Kidney capillary endothelial cell (primary cell): ENCODE data around the gene CASP2.
"Not testable (repeated sequence)": the region's sequence is repeated elsewhere in the genome, so short reads cannot be mapped to it uniquely, and the experiment has no call there.

ENCODE experiments used
- DNase-seq: peaks from one replicate; pipeline ENCODE4 v3.0.0-alpha.2; 2018; ENCODE audit warnings: low spot score

Gene CASP2

DNA sequence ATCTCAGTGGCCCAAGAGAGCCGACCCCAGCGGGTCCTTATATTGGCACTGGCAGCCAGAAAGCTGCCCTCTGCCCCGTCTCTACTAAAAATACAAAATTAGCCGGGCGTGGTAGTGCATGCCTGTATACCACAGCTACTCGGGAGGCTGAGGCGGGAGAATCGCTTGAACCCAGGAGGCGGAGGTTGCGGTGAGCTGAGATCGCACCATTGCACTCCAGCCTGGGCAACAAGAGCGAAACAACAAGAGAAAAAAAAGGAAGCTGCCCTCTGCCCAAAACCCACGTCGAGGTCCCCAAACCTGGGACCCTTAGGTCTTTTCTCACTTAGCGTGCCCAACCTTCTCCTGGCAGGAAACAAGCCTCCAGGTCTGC lies 24.0 kb upstream of the CASP2 start:
- DNase-seq, result not testable (repeated sequence)

DNA sequence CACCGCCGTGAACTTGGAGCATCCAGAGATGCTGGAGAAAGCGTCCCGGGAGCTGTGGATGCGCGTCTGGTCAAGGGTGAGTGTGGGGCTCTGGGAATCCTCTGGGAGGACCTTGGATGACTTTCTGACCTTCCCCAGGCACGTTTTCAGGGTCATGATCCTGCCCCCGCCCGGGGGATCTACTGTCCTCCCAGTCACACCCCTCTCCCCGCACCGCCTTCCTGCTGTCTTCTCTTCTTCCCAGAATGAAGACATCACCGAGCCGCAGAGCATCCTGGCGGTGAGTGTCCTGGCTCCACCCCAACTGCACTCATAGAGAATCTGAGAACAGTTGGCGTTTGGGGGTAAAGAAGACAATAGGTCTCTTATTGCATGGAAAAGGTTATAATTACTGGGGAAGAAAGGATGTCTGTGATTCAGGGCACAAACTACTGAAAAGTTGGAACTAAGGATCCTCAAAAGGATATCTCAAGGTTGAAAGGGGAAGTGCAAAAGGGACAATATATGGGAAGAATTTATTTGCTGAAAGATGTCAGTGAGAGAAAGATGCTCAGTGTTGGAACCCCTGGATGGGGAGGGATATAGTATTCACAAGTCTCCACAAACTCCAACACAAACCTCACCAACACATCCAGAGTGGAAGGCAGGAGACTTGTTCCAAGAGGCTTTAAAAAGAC lies 23.0 kb upstream of the CASP2 start:
- DNase-seq, result no peak

DNA sequence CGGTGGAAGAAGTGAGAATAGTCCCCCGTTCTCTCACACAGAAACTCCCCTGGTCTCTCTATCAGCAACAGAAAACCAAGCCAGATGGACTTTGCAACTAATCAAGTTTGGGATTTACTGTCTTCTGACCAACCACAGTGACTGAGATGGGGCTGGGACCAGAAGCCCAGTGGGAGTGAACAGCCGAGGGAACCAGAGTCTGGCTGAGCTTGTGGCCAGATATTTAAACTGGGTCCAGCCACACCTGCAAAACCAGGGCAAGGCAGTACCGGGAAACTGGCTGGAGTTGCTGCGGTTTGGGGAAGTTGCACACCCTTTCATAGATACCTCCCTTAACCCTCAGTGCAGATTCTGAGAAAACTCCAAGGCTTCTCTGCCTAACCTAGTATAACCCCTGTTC lies 18.9 kb upstream of the CASP2 start:
- no peak for DNase-seq

DNA sequence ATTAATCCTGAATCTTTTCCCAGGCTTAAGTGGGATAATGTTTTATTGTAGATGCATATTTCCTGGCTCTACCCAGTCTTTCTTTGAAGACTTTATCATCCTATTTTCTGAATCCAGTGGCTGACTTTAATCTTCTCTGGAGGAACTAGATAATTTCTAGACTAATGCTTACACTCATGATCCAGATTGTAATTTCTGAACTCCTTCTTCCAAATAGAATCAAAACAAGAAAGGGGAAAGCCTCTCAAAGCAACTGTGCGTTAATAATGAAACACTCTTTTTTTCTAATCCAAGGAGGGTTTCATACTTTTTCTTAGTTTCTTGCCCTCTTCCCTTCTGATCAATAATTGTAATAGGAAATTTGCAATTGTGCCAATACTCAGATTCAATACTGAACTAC lies 16.9 kb upstream of the CASP2 start:
- no peak for DNase-seq

DNA sequence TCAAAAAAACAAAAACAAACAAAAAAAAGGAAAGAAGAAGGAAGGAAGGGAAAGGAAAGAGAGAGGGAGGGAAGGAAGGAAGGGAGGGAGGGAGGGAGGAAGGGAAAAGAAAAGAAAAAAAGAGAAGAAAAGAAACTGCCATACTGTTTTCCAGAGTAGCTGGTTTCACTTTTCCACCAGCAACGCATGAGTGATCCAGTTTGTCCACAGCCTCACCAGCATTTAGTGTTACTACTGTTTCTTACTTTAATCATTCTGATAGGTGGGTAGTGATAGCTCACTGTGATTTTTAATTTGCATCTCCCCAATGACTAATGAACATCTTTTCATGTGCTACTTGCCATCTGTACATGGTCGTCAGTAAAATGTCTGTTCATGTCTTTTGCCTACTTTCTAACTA lies 15.3 kb upstream of the CASP2 start:
- no peak for DNase-seq

DNA sequence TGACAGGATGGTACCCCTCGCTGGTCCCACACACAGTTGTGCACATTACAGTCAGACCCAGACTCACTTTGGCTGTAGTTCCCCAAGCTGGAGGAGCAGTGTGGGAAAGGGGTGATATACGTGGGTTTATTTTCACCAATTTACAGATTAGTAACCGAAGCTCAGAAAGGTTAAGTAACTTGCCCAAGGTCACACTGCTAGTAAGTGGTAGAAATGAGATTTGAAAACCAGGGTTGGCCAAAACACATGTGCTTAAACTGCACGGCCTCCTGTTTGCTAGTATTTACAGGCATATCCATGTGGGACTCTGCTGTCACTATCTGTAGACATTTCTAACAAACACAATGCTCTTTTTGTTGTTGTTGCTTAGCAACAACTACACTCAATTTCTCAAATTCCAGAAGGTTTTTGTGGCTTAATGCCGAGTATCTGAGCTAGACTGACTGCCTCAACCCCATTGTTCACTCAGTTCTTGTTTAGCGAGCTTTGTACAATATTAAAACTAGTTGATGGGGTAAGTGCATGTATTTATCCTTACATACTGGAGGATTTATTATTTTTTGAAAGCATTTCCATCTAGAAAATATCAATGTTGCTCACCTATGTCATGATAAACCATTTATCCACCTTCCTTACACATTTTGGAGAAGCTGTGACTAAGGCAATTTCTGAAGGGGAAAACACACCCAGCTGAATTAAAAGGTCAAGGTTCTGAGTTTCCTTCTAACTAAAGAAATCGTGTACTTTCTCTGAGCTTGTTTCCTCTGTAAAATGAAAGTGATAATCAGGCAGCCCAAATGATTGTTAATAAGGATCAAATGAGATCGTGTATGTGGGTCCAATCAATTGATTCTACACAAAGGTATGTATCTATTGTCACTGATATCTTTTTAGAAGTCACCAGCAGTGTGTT lies 8.7 kb upstream of the CASP2 start:
- peak; percentile 19 for DNase-seq

DNA sequence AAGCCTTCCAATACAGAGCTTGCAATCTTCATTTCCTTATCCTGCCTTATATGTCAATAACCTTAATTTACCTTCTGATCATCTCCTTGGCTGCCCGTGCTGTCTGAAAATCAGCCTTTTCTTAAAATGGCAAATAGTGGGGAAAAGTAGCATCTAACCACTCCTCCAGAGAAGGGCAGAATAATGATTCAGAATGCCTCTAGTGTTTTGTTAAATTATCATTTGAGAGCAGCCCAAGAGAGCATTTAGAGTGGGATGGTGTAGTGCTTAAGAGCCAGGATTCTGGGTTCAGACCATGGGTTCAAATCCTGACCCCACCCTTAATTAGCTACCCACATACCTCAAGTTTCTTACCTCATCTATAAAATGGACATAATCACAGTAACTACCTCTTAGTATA lies 8.0 kb upstream of the CASP2 start:
- DNase-seq, result no peak

DNA sequence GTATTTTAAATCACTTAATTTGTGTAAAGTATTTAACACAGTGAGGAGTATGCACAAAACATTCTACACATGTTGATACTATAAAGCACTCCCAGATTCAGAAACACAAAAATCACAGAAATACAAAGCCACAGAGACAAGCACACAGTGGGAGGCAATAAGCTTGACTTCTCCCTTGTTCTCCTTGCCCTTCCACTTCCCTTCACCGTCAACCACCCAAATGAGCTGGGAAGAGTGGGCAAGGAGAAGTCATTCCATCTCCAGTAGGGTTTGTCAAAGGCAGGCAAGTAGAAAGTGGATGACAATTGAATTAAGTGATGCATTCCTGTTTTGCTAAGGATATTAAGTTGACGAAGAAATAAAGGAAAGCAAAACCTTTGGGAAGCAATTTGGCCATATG lies 7.6 kb upstream of the CASP2 start:
- DNase-seq, result no peak

DNA sequence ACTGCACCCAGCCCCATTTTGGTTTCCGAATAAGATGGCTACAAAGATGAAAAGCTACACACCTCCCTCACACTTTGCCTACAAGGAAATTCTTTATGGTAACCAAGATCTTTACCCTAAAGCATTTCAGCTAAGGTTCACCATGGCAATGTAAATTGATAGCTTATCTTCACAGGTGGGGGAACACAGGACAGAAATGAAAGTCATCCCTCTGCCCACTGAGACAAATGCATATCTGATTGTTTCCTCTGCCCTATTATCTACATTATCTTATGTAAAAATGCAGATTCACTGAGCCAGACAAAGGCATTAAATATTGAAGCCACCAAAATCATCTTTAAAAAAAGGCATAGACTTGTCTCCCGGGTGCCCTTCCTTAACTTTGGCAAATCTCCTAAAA lies 6.6 kb upstream of the CASP2 start:
- no peak for DNase-seq

DNA sequence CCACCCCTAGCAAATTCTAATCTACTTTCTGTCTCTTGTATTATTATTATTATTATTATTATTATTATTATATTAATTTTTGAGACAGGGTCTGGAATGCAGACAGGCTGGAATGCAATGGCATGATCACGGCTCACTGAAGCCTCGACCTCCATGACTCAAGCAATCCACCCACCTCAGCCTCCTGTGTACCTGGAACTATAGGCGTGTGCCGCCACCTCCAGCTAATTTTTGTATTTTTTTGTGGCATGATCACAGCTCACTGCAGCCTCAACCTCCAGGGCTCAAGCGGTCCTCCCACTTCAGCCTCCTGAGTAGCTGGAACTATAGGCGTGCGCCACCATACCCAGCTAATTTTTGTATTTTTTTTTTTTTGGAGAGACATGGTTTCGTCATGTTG lies 6.0 kb upstream of the CASP2 start:
- no peak for DNase-seq

DNA sequence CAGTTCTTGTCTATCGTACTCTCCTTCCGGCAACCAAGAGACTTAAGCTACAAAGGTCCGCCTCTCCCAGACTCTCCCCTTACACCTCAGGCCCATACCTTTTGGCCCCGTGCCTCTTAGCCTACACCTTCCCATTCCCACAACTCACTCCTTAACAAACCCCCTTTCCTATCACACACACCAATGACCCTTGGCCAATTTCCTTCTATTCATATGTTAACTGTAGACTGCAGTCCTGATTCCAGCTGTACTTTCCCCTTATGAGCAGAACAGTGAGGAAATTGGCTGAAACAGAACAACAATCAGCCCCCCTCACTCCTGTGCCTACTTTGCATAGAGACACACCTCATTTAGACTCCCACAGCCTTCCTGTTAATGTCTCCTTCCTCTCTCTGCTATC lies 4.8 kb upstream of the CASP2 start:
- DNase-seq, result no peak

DNA sequence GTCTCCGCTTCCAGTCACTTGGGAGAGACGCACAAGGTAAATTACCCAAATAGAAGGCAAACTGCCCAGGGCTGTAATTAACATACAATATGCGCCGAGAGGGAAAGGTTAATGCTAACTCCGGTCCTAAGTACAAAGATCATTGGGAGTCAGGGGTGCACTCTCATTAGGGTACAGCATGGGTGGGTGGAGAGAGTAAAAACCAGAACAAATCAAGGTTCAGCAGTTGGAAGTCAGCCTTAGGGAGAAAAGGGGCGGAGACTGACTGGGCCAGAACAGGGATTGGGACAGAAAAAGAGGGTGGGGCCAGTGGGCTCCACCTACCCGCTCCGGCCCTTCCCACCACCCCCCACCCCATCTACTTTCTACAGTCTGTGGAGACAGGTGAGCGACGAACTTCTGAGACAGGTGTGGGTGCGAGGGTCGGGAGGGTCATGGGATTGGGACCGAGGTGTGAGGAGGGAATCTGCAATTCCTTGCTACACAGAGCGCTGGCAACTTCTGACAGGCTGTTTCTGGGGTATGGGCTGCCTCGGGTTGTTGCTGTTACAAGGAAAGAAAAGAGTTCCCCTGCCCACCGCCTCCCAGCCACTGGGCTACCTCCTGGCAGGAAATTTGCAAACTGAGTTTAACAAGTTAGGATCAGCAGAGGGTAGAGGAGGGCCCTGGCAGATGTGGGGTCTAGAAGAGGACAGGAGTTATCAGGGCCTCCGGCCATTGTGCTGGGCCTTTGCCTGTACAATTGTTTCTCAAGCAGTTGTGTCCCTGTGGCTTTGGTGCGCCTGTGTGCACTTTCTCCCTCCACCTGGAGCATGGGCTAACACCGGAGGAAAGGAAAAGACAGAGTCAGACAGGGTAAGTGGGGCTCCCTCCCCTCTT lies 3.3 kb upstream of the CASP2 start, which contains the start of gene TMEM139:
TSS of gene TMEM139 (plus strand) at position 368 of the 879 bp plus-strand sequence. CDS start 1,000 bp downstream, outside the sequence.
- no peak for DNase-seq

DNA sequence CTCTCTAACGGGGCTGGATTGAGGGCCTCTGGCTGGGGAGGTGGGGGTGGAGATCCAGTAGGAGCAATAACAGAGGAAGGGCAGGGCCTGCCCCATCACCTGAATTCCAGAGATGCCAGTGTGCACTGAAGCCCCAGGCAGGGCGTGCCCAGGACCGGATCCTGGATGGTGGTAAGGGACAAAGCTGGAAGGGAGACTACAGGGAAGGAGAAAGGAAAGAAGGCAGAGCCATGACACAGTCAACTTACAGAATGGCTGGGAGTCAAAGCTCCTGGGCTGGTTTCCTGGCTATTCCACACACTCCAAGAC lies 2.7 kb upstream of the CASP2 start:
- no peak for DNase-seq

DNA sequence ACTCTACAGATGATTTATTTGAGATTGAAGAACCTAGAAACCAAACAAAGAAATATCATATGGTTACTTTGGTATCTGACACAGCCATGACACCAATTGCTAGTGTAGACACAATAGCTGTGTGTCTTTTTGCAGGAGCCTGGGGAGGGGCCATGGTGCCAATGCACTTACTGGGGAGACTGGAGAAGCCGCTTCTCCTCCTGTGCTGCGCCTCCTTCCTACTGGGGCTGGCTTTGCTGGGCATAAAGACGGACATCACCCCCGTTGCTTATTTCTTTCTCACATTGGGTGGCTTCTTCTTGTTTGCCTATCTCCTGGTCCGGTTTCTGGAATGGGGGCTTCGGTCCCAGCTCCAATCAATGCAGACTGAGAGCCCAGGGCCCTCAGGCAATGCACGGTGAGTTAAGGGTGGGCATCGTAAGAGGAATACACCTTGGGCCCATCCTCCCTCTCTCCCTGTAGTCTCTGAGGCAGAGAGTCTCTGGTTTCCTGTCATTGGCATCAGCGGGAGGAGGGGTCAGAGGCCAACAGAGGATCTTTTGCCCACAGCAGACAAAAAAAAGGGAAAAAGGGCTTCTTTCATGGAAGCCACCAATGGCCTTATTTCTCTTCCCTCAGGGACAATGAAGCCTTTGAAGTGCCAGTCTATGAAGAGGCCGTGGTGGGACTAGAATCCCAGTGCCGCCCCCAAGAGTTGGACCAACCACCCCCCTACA lies 2.2 kb upstream of the CASP2 start:
- DNase-seq, result no peak

DNA sequence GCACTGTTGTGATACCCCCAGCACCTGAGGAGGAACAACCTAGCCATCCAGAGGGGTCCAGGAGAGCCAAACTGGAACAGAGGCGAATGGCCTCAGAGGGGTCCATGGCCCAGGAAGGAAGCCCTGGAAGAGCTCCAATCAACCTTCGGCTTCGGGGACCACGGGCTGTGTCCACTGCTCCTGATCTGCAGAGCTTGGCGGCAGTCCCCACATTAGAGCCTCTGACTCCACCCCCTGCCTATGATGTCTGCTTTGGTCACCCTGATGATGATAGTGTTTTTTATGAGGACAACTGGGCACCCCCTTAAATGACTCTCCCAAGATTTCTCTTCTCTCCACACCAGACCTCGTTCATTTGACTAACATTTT lies 1.6 kb upstream of the CASP2 start:
- no peak for DNase-seq

DNA sequence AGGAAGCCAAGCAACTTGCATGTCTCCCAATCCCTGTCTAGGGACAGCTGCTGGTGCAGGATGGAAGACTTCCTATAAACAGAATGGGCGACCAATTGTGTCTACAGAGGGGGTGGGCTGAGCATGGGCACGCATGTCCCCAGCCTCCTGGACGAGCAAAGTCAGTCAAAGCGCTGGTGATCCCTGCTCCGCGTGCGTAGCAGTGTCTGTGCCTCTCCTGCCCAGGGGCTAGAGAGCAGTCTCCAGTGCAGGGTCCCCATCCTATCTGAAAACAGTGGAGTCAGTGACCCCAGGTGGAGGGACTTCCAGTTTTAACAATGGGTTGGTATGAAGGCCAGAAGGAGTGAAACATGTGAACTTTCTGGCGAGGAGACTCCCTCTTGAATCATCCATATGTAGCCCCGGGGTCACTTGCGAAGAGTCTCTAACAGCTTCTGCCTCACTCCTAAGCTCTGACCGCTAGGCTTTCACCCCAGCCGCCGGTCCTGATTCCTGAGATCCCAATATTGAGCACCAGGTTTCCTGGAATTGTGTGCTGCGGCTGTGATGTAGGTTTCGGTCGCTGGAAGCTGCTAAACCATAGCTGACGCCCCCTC lies 714 bp upstream of the CASP2 start:
- DNase-seq, result no peak

DNA sequence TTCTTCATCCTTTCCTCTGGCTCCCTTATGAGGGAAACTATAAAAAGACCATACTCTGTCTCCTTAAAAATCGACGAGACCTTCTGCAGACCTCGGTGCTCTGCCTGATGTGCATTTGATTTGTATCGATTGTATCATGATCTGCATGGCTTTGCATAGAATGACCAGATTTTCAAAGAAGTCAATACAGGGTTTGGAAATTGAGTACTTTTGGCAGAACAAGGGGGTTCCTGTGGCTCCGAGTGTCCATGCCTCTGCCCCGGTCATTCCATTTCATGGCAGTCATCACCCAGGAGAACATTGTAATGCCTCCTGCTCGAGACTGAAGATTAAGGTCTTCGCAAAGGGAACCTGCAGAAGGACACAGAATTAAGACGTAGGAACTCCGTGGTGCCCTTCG lies 685 bp downstream of the CASP2 start:
- peak; percentile 24 for DNase-seq

DNA sequence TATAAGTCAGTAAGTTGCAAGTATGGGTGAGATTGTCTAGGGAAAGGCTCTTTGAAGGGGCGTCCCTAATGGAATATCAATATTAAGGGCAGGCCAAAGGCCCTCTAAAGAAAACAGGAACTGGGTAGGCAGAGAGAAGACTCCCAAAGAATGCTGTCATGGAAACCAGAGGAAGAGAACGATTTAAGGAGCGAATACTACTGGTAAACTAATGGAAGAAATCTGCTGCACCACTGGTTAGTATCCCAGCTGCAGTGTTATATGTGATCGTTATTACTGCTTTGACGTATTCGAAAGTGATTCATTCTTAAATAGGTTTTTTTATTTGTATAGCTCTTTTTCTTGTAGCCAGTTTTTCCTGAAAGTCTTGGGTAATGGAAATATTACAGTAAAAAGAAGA lies 1.3 kb downstream of the CASP2 start:
- no peak for DNase-seq

DNA sequence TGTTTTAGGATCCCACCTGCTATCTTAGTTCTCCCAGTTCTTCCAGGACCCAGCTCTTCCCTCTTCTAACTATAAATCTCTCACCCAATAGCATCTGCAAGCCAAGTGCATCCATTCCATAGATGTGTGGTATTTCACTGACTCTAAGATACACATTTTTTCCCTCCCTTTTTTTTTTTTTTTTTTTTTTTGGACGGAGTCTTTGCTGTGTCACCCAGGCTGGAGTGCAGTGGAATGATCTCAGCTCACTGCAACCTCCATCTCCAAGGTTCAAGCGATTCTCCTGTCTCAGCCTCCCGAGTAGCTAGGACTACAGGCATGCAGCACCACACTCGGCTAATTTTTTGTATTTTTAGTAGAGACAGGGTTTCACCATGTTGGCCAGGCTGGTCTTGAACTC lies 1.7 kb downstream of the CASP2 start:
- not testable (repeated sequence) for DNase-seq

DNA sequence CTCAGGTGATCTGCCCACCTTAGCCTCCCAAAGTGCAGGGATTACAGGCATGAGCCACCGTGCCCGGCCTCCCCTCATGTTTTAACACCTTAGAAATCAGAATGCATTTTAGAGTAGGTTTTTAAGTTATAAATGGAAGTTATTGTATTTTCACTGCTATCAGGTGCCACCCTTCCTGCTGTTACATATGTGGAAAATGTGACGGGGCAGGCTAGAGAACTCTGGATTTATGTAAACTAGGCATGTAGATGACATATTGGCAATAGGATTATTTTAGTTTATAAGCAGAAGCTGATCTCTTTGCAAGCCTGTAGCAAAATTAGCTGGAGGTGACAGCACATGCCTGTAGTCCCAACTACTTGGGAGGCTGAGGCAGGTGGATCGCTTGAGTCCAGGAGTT lies 2.1 kb downstream of the CASP2 start:
- DNase-seq, result no peak

DNA sequence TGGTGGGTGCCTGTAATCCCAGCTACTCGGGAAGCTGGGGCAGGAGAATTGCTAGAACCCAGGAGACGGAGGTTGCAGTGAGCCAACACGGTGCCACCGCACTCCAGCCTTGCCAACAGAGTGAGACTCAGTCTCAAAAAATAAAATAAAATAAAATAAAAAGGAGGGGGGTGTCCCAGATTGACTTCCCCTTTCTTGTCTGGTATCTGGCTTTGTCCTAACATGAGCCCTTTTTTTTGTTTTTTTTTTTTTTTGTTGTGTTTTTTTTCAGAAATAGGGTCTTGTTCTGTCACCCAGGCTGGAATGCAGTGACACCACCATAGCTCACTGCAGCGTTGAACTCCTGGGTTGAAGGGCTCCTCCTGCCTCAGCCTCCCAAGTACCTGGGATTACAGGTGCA lies 4.7 kb downstream of the CASP2 start:
- no peak for DNase-seq

DNA sequence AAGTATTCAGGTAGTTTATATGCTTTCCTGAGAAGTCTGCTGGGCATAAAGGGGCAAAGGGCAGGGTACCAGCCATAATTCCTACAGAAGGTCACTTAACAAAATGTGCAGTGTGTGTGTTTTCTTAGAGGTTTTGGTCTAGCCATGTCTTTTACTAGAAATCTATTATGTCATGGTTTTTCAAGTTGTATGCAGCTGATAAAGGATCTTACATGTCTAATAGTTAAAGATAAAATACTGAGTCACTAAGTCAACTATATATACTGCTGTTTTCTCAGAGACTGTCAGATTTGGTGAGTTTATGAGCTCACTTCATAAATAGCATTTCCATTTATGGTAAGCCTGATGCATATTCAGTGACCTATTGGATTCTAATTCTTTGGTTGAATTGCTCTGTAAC lies 7.7 kb downstream of the CASP2 start:
- DNase-seq, result no peak
